CD8-positive, alpha-beta memory T cell (primary cell): Measurements from ENCODE around the gene S100A16. TPM values are rescaled to one million over a fixed set of nuclear protein-coding genes. Genes with fewer than 3 reads are reported as not detected.
A peak's percentile ranks its signal among the peaks of the same experiment; 100 is the strongest.
"Not testable (repeated sequence)": the region's sequence is repeated elsewhere in the genome, so short reads cannot be mapped to it uniquely, and the experiment has no call there.

ENCODE experiments used
- CTCF ChIA-PET: fragments of 350-600 bp; sonication (Branson Sonifier 250); formaldehyde crosslinking; loops from one replicate; lab custom pipeline; 2021; ENCODE audit warnings: antibody characterized with exemption; lab: Charles Lee
- POLR2A ChIA-PET: fragments of 350-600 bp; sonication (Branson Sonifier 250); formaldehyde crosslinking; loops from one replicate; lab custom pipeline; 2021; ENCODE audit warnings: antibody characterized with exemption; lab: Charles Lee
- DNase-seq, 5 donors: peaks; one replicate each; pipeline versions ENCODE4 v3.0.0 to v3.0.0-alpha.2; 2020 to 2022; ENCODE audit warnings: mixed read lengths in 1 of 5
- H3K27ac ChIP-seq: one replicate; pipeline ENCODE4 v1.7.0; 2013; ENCODE audit warnings: low read depth, mild to moderate bottlenecking, low read length, moderate library complexity
- H3K27me3 ChIP-seq: 2 replicates; pipeline ENCODE4 v1.7.0; 2013; ENCODE audit warnings: low read length, mild to moderate bottlenecking; ENCODE audit not compliant: insufficient read depth, poor library complexity, severe bottlenecking
- H3K36me3 ChIP-seq: 2 replicates; pipeline ENCODE4 v1.7.0; 2013; ENCODE audit warnings: mild to moderate bottlenecking, low read length, moderate library complexity; ENCODE audit not compliant: insufficient read depth
- H3K4me1 ChIP-seq: 2 replicates; pipeline ENCODE4 v1.7.0; 2013; ENCODE audit warnings: mild to moderate bottlenecking, low read length, moderate library complexity; ENCODE audit not compliant: insufficient read depth
- H3K4me3 ChIP-seq: 2 replicates; pipeline ENCODE4 v1.7.0; 2013; ENCODE audit warnings: mild to moderate bottlenecking, low read length
- H3K9me3 ChIP-seq: 2 replicates; pipeline ENCODE4 v1.7.0; 2013; ENCODE audit warnings: mild to moderate bottlenecking, low read length
- H3K27ac Mint-ChIP-seq, 8 donors: one replicate each; pipeline ENCODE4 v1.8.0; 2020 to 2021; ENCODE audit warnings: mixed read lengths in 8 of 8, mild to moderate bottlenecking in 6 of 8, inconsistent platforms in 3 of 8, moderate library complexity in 3 of 8
- H3K27me3 Mint-ChIP-seq, 2 donors: one replicate each; pipeline ENCODE4 v1.8.0; 2020 to 2021; ENCODE audit warnings: mixed read lengths in 2 of 2, mild to moderate bottlenecking in 1 of 2, moderate library complexity in 1 of 2
- H3K36me3 Mint-ChIP-seq, 3 donors: one replicate each; pipeline ENCODE4 v1.8.0; 2020 to 2021; ENCODE audit warnings: mixed read lengths in 3 of 3, inconsistent platforms in 1 of 3, mild to moderate bottlenecking in 1 of 3
- H3K4me1 Mint-ChIP-seq, 3 donors: one replicate each; pipeline ENCODE4 v1.8.0; 2020 to 2021; ENCODE audit warnings: mixed read lengths in 3 of 3, inconsistent platforms in 1 of 3, mild to moderate bottlenecking in 1 of 3
- H3K4me3 Mint-ChIP-seq, 7 donors: one replicate each; pipeline ENCODE4 v1.8.0; 2020 to 2021; ENCODE audit warnings: mixed read lengths in 7 of 7, mild to moderate bottlenecking in 6 of 7, moderate library complexity in 4 of 7, inconsistent platforms in 2 of 7
- H3K9me3 Mint-ChIP-seq, 5 donors: one replicate each; pipeline ENCODE4 v1.8.0; 2020 to 2022; ENCODE audit warnings: mixed read lengths in 5 of 5, mild to moderate bottlenecking in 3 of 5, moderate library complexity in 2 of 5, inconsistent platforms in 1 of 5
- polyA plus RNA-seq: library from polyadenylated mRNA; unstranded; fragments of 300-500 nt; fragmentation: Illumina TruSeq; gene quantifications from one replicate; pipeline ENCODE4 v1.2.3, GENCODE V29; 2021
- total RNA-seq, 2 experiments: library from RNA; stranded (reverse); gene quantifications; one replicate each; pipeline ENCODE4 v1.2.3, GENCODE V29; 2021

Gene S100A16
- total and polyA plus RNA-seq, 3 experiments from 2014 or later, result not detected

DNA sequence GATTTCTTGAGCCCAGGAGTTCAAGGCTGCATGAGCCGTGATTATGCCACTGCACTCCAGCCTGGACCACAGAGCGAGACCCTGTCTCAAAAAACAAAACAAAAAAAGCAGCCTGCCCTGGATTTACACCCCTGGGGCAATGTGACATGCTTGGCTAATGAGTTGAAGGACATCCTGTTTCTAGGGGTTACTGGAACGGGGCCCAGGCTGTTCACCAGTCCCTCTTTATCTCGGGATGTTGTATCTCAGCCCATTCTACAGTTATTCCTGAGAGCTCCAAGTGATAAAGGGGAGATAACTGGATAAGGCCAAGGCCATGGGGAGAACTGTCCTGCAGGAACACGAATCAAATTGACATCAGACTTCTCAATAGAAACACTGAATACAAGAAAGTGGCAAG is 25.6 kb downstream of the S100A16 start:
- Mint-ChIP-seq H3K27me3 (peaks cover 7 to 9% of the 10 kb centered on the region in 2 donors), H3K4me3 (no peak overlapping the region), H3K36me3 (no peaks in the 10 kb centered on the region), H3K27ac (no peak overlapping the region), H3K4me1 (no peaks in the 10 kb centered on the region), H3K9me3 (no peaks in the 10 kb centered on the region)
- no peaks in the 10 kb centered on the region for H3K4me1 ChIP-seq
- ChIA-PET CTCF (no interaction called here), POLR2A (no interaction called here)
- DNase-seq, result no peak
- H3K9me3 ChIP-seq, result no peaks in the 10 kb centered on the region
- peaks cover 4% of the 10 kb centered on the region for H3K27me3 ChIP-seq
- H3K36me3 ChIP-seq, result no peaks in the 10 kb centered on the region
- no peak overlapping the region for H3K4me3 ChIP-seq
- H3K27ac ChIP-seq, result no peak overlapping the region

DNA sequence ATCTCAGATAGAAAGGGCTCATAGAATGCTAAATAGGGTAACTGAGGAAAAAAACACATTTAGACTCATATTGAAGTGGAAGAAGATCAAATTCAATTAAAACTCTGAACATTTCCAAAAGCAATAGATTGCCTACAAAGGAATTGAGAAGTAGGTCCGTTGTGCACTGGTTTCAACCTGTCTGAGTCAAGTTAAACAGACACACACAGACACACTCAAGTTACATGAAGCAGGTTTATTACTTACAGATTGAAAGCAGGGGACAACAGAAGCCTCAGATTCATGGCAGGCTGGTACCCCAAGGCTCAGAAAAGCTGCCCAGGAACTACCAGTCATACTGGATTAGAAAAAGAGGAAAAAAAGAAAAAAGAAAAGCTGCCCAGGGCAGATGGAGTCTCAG is 26.6 kb downstream of the S100A16 start:
- ChIA-PET POLR2A (no interaction called here), CTCF (interaction anchor here (1.3 kb wide), 1 partner anchor 18 kb away, joined by 3 read pairs; no protein-coding TSS in a partner anchor)
- Mint-ChIP-seq H3K27ac (no peak overlapping the region), H3K27me3 (peaks cover 7 to 9% of the 10 kb centered on the region in 2 donors), H3K4me3 (no peak overlapping the region), H3K4me1 (no peaks in the 10 kb centered on the region), H3K36me3 (no peaks in the 10 kb centered on the region), H3K9me3 (no peaks in the 10 kb centered on the region)
- Histone ChIP-seq H3K9me3 (no peaks in the 10 kb centered on the region), H3K4me3 (no peak overlapping the region), H3K27ac (no peak overlapping the region), H3K4me1 (no peaks in the 10 kb centered on the region), H3K27me3 (peaks cover 4% of the 10 kb centered on the region), H3K36me3 (no peaks in the 10 kb centered on the region)
- DNase-seq, result no peak

DNA sequence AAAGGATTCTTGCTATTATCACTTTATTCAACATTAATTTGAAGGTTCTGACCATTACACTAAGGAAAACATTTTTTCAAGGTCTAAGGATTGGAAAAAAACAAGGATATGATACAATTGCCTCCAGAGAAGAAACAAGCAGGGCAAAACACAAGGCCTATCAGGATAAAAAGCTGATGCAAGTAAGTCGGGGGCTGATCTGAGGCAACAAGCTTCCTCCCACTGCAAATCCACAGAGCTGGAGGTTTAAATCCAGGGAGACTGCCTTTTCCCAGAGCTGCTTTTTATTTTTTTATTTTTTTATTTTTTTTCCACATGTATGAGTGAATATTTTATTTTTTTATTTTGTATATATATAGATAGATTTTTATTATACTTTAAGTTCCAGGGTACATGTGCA is 27.9 kb downstream of the S100A16 start:
- ChIA-PET POLR2A (no interaction called here), CTCF (interaction anchor here (0.8 kb wide), 1 partner anchor 90 kb away, joined by 3 read pairs; no protein-coding TSS in a partner anchor)
- peaks cover 8 to 9% of the 10 kb centered on the region in 2 donors for H3K27me3 Mint-ChIP-seq
- H3K27me3 ChIP-seq, result peaks cover 4% of the 10 kb centered on the region
- H3K4me1 ChIP-seq, result no peaks in the 10 kb centered on the region
- H3K27ac ChIP-seq, result no peak overlapping the region
- H3K27ac Mint-ChIP-seq, result no peak overlapping the region
- H3K9me3 ChIP-seq, result no peaks in the 10 kb centered on the region
- H3K36me3 ChIP-seq, result no peaks in the 10 kb centered on the region
- H3K4me1 Mint-ChIP-seq, result no peaks in the 10 kb centered on the region
- H3K4me3 Mint-ChIP-seq, result no peak overlapping the region
- DNase-seq, result no peak
- no peaks in the 10 kb centered on the region for H3K9me3 Mint-ChIP-seq
- no peaks in the 10 kb centered on the region for H3K36me3 Mint-ChIP-seq
- no peak overlapping the region for H3K4me3 ChIP-seq

DNA sequence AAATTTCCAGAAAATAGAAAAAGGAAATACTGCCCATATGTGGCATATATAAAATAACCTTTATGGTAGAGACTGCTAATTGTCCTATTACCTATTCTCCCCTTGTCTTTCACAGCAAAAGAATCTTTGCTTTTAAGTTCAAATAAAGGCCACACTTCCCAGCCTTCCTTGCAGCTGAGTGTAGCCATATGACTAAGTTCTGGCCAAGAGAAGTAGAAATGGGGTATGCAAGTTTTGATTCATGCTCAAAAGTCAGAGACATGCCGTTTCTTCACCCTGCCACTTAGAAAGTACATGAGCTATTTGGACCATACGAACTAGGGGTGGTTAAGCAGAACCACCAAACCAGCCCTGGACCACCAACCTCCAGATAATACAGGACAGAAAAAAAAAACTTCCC is 29.0 kb downstream of the S100A16 start:
- H3K4me1 ChIP-seq, result no peaks in the 10 kb centered on the region
- POLR2A ChIA-PET, result no interaction called here
- Mint-ChIP-seq H3K36me3 (no peaks in the 10 kb centered on the region), H3K4me1 (no peaks in the 10 kb centered on the region), H3K9me3 (no peaks in the 10 kb centered on the region), H3K27ac (no peak overlapping the region), H3K4me3 (no peak overlapping the region), H3K27me3 (peaks cover 14 to 16% of the 10 kb centered on the region in 2 donors)
- H3K27ac ChIP-seq, result no peak overlapping the region
- peaks cover 4% of the 10 kb centered on the region for H3K27me3 ChIP-seq
- H3K36me3 ChIP-seq, result no peaks in the 10 kb centered on the region
- no peaks in the 10 kb centered on the region for H3K9me3 ChIP-seq
- CTCF ChIA-PET, result no interaction called here
- no peak for DNase-seq
- no peak overlapping the region for H3K4me3 ChIP-seq

DNA sequence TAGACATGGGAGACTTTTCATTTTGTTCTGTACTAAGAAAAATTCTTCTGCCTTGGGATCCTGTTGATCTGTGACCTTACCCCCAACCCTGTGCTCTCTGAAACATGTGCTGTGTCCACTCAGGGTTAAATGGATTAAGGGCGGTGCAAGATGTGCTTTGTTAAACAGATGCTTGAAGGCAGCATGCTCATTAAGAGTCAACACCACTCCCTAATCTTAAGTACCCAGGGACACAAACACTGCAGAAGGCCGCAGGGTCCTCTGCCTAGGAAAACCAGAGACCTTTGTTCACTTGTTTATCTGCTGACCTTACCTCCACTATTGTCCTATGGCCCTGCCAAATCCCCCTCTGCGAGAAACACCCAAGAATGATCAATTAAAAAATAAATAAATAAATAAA is 29.4 kb downstream of the S100A16 start:
- POLR2A ChIA-PET, H3K9me3 ChIP-seq, H3K36me3 Mint-ChIP-seq, H3K27ac Mint-ChIP-seq, H3K4me3 Mint-ChIP-seq, H3K36me3 ChIP-seq, CTCF ChIA-PET, H3K9me3 Mint-ChIP-seq, H3K4me3 ChIP-seq, H3K27me3 ChIP-seq, H3K27ac ChIP-seq, H3K4me1 Mint-ChIP-seq, H3K4me1 ChIP-seq, DNase-seq: not testable (repeated sequence)
- H3K27me3 Mint-ChIP-seq, result peaks cover 18 to 19% of the 10 kb centered on the region in 2 donors

DNA sequence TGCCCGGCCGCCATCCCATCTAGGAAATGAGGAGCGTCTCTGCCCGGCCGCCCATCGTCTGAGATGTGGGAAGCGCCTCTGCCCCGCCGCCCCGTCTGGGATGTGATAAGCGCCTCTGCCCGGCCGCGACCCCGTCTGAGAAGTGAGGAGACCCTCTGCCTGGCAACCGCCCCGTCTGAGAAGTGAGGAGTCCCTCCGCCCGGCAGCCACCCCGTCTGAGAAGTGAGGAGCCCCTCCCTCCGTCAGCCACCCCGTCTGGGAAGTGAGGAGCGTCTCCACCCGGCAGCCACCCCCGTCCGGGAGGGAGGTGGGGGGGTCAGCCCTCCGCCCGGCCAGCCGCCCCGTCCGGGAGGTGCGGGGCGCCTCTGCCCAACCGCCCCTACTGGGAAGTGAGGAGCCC is 30.1 kb downstream of the S100A16 start:
- H3K36me3 Mint-ChIP-seq, DNase-seq: not testable (repeated sequence)

DNA sequence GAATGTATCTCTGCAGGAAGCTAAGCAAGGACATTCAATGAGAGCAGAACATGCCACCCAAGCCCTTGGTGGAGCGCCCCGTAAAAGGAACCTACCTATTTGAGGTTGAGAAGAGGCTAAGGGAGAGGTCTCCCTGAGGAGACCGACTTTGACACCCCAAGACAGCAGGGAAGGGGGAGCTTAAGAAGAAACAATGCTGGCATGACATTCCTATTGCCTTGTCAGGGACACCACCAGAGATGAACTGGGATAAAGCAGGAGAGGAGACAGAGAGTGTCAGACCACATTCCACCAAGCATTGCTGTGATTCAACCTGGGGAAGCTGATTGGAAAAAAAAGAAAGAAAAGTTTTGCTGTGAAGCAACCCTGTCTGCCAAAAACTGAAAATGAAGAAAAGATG is 34.0 kb downstream of the S100A16 start:
- no peak for DNase-seq
- peaks cover 0 to 3% (median 0%) of the 10 kb centered on the region in 3 donors for H3K36me3 Mint-ChIP-seq
- ChIA-PET CTCF (no interaction called here), POLR2A (no interaction called here)
- H3K27ac ChIP-seq, result no peak overlapping the region
- H3K4me3 ChIP-seq, result no peak overlapping the region
- peaks cover 8% of the 10 kb centered on the region for H3K27me3 ChIP-seq
- H3K4me3 Mint-ChIP-seq, result no peak overlapping the region
- H3K9me3 Mint-ChIP-seq, result no peaks in the 10 kb centered on the region
- no peak overlapping the region for H3K27ac Mint-ChIP-seq
- H3K4me1 ChIP-seq, result no peaks in the 10 kb centered on the region
- no peaks in the 10 kb centered on the region for H3K9me3 ChIP-seq
- no peaks in the 10 kb centered on the region for H3K4me1 Mint-ChIP-seq
- no peaks in the 10 kb centered on the region for H3K36me3 ChIP-seq
- peaks cover 19 to 27% of the 10 kb centered on the region in 2 donors for H3K27me3 Mint-ChIP-seq

More for the DNA sequence above, 30.1 kb downstream of the S100A16 start:
- CTCF ChIA-PET, H3K36me3 ChIP-seq, H3K27ac ChIP-seq, H3K4me3 Mint-ChIP-seq, H3K9me3 ChIP-seq, H3K4me3 ChIP-seq, H3K4me1 Mint-ChIP-seq, H3K27ac Mint-ChIP-seq, H3K9me3 Mint-ChIP-seq, POLR2A ChIA-PET, H3K4me1 ChIP-seq: not testable (repeated sequence)
- H3K27me3 Mint-ChIP-seq, result peaks cover 23 to 24% of the 10 kb centered on the region in 2 donors
- peaks cover 10% of the 10 kb centered on the region for H3K27me3 ChIP-seq

DNA sequence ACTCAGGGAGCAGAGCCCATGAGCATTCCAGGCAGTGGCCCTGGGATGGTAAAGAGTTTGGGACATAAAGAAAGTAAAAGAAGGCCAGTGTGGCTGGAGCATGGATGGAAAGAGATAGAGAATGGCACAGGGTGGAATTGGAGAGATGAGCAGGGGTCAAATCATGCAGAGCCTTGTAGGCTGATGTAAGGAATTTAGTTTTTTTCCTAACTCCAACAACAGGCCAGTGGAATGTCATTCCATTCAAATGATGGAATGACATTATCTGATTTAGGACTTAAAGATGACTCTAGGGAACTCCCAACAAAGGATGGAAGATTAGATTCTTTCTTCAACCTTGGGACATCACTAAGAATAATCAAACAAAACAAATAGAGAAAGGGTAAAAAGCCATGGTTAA is 34.4 kb downstream of the S100A16 start:
- no peaks in the 10 kb centered on the region for H3K9me3 ChIP-seq
- no peak for DNase-seq
- CTCF ChIA-PET, result interaction anchor here (1.0 kb wide), 1 partner anchor 83 kb away, joined by 3 read pairs; no protein-coding TSS in a partner anchor
- no peak overlapping the region for H3K4me3 Mint-ChIP-seq
- peaks cover 19 to 26% of the 10 kb centered on the region in 2 donors for H3K27me3 Mint-ChIP-seq
- peak overlapping the region in 1 of 8 donors; percentile 45 for H3K27ac Mint-ChIP-seq
- H3K36me3 ChIP-seq, result no peaks in the 10 kb centered on the region
- H3K4me1 ChIP-seq, result no peaks in the 10 kb centered on the region
- POLR2A ChIA-PET, result no interaction called here
- peaks cover 8% of the 10 kb centered on the region for H3K27me3 ChIP-seq
- no peak overlapping the region for H3K4me3 ChIP-seq
- H3K36me3 Mint-ChIP-seq, result peaks cover 0 to 3% (median 0%) of the 10 kb centered on the region in 3 donors
- H3K27ac ChIP-seq, result no peak overlapping the region
- no peaks in the 10 kb centered on the region for H3K4me1 Mint-ChIP-seq
- H3K9me3 Mint-ChIP-seq, result no peaks in the 10 kb centered on the region
